ENCODE measurements around the gene ARFGAP3. TPM values are rescaled to one million over a fixed set of nuclear protein-coding genes. Genes with fewer than 3 reads are reported as not detected.
A peak's percentile ranks its signal among the peaks of the same experiment; 100 is the strongest.
"Not testable (repeated sequence)": the region's sequence is repeated elsewhere in the genome, so short reads cannot be mapped to it uniquely, and the experiment has no call there.

Gene ARFGAP3
- total RNA-seq, 1 donor from 2014 or later, result 53.7 TPM

- Histone ChIP-seq H3K27me3 (no peaks in the 10 kb centered on the region), H3K27ac (no peak overlapping the region), H3K36me3 (no peaks in the 10 kb centered on the region), H3K4me3 (no peak overlapping the region), H3K9me3 (no peaks in the 10 kb centered on the region), H3K4me1 (peaks cover under 1% of the 10 kb centered on the region)
- intact Hi-C loops (cut with DNase I), result no loop called here
- no peak for ATAC-seq
- no peak for DNase-seq
- TF ChIP-seq CTCF (IDR thresholded peaks at IDR 0.05), result no peak
Observed at GRCh38 chr22:42763965-42764480, 93.0 kb downstream of the ARFGAP3 start.

- no peak overlapping the region for H3K27ac ChIP-seq
- ATAC-seq, result no peak
- intact Hi-C loops (cut with DNase I), result no loop called here
- H3K4me1 ChIP-seq, result no peaks in the 10 kb centered on the region
- no peaks in the 10 kb centered on the region for H3K27me3 ChIP-seq
- no peak for TF ChIP-seq CTCF (IDR thresholded peaks at IDR 0.05)
- no peak overlapping the region for H3K4me3 ChIP-seq
- no peak for DNase-seq
- H3K9me3 ChIP-seq, result no peaks in the 10 kb centered on the region
- no peaks in the 10 kb centered on the region for H3K36me3 ChIP-seq
Observed at GRCh38 chr22:42760806-42761565, 96.1 kb downstream of the ARFGAP3 start.

GRCh38 chr22:42758931-42759629, 98.0 kb downstream of the ARFGAP3 start:
- DNase-seq, result no peak
- intact Hi-C loops (cut with DNase I), result no loop called here
- no peaks in the 10 kb centered on the region for H3K36me3 ChIP-seq
- ATAC-seq, result peak; percentile 26
- H3K9me3 ChIP-seq, result no peaks in the 10 kb centered on the region
- no peaks in the 10 kb centered on the region for H3K27me3 ChIP-seq
- no peak for TF ChIP-seq CTCF (IDR thresholded peaks at IDR 0.05)
- no peak overlapping the region for H3K27ac ChIP-seq
- H3K4me1 ChIP-seq, result no peaks in the 10 kb centered on the region
- no peak overlapping the region for H3K4me3 ChIP-seq

- intact Hi-C loops (cut with DNase I); DNase-seq; H3K36me3 ChIP-seq; H3K27me3 ChIP-seq; H3K9me3 ChIP-seq; H3K27ac ChIP-seq; H3K4me3 ChIP-seq: not testable (repeated sequence)
- peak; percentile 43 for ATAC-seq
- peaks cover 17% of the 10 kb centered on the region for H3K4me1 ChIP-seq
Observed at GRCh38 chr22:42755553-42755952, 101.5 kb downstream of the ARFGAP3 start.

- H3K4me1 ChIP-seq, result peaks cover 17% of the 10 kb centered on the region
- H3K4me3 ChIP-seq; DNase-seq; H3K36me3 ChIP-seq; ATAC-seq; H3K27me3 ChIP-seq; H3K27ac ChIP-seq; intact Hi-C loops (cut with DNase I); H3K9me3 ChIP-seq: not testable (repeated sequence)
Observed at GRCh38 chr22:42755121-42755520, 102.0 kb downstream of the ARFGAP3 start.

- H3K27ac ChIP-seq, result no peak overlapping the region
- no peaks in the 10 kb centered on the region for H3K36me3 ChIP-seq
- no peaks in the 10 kb centered on the region for H3K9me3 ChIP-seq
- peak; percentile 41 for ATAC-seq
- no peak overlapping the region for H3K4me3 ChIP-seq
- H3K27me3 ChIP-seq, result no peaks in the 10 kb centered on the region
- H3K4me1 ChIP-seq, result peaks cover 17% of the 10 kb centered on the region
- TF ChIP-seq CTCF (IDR thresholded peaks at IDR 0.05), result no peak
- no peak for DNase-seq
- intact Hi-C loops (cut with DNase I), result no loop called here
Observed at GRCh38 chr22:42754658-42755057, 102.4 kb downstream of the ARFGAP3 start.
